DOHH2 (cell line): ENCODE data around the gene PGBD5.

Source experiments
- H3F3A ChIP-seq: fragments of 200-600 bp; sonication (generic), shearing (Covaris generic); 2 replicates; pipeline ENCODE4 v1.6.0; 2016; ENCODE audit warnings: antibody characterized with exemption, mild to moderate bottlenecking; ENCODE audit not compliant: control insufficient read depth, insufficient read depth
- H3K27ac ChIP-seq: fragments of 200-600 bp; sonication (generic); 2 replicates; pipeline ENCODE4 v1.5.1; 2014; ENCODE audit warnings: low read depth, mild to moderate bottlenecking, low read length, moderate library complexity
- H3K27me3 ChIP-seq: fragments of 200-600 bp; sonication (generic); 2 replicates; pipeline ENCODE4 v1.6.1; 2014; ENCODE audit warnings: mild to moderate bottlenecking, low read length, mixed read lengths; ENCODE audit not compliant: control insufficient read depth
- H3K36me3 ChIP-seq: fragments of 200-600 bp; sonication (generic); 2 replicates; pipeline ENCODE4 v1.6.1; 2014; ENCODE audit warnings: mild to moderate bottlenecking, low read length, moderate library complexity, mixed read lengths; ENCODE audit not compliant: control insufficient read depth
- H3K4me1 ChIP-seq: fragments of 200-600 bp; sonication (generic); 2 replicates; pipeline ENCODE4 v1.6.1; 2014; ENCODE audit warnings: mild to moderate bottlenecking, low read length, mixed read lengths; ENCODE audit not compliant: control insufficient read depth
- H3K4me2 ChIP-seq: fragments of 200-600 bp; sonication (generic); 2 replicates; pipeline ENCODE4 v1.6.0; 2014; ENCODE audit warnings: mild to moderate bottlenecking, low read length, moderate library complexity
- H3K4me3 ChIP-seq: fragments of 200-600 bp; sonication (generic); 2 replicates; pipeline ENCODE4 v1.5.1; 2014; ENCODE audit warnings: mild to moderate bottlenecking, low read length, mixed read lengths
- H3K79me2 ChIP-seq: fragments of 200-600 bp; sonication (generic); 2 replicates; pipeline ENCODE4 v1.6.1; 2014; ENCODE audit warnings: mild to moderate bottlenecking, low read length, mixed read lengths; ENCODE audit not compliant: control insufficient read depth
- H3K9me2 ChIP-seq: fragments of 200-600 bp; sonication (generic); replicated peaks from 2 replicates; pipeline ENCODE4 v1.6.1; 2014; ENCODE audit warnings: mild to moderate bottlenecking, low read length, mixed read lengths; ENCODE audit not compliant: control insufficient read depth
- H3K9me3 ChIP-seq: fragments of 200-600 bp; sonication (generic); 2 replicates; pipeline ENCODE4 v1.6.1; 2014; ENCODE audit warnings: antibody characterized with exemption, low read length, mixed read lengths; ENCODE audit not compliant: control insufficient read depth, insufficient read depth
- H4K20me1 ChIP-seq: fragments of 200-600 bp; sonication (generic); 2 replicates; pipeline ENCODE4 v1.6.0; 2014; ENCODE audit warnings: low read depth, mild to moderate bottlenecking, antibody characterized with exemption, low read length, moderate library complexity; ENCODE audit not compliant: control insufficient read depth, insufficient read depth
- EZH2phosphoT487 ChIP-seq: fragments of 200-600 bp; sonication (generic); IDR thresholded peaks from 2 replicates; pipeline ENCODE4 v1.6.1; 2017; ENCODE audit warnings: borderline replicate concordance, mild to moderate bottlenecking, antibody characterized with exemption, low read length, moderate library complexity, mixed read lengths
- TF ChIP-seq, protein P1 (sequence below): fragments of 200-600 bp; sonication (generic); IDR thresholded peaks from one replicate; pipeline ENCODE4 v1.5.1; 2014; ENCODE audit warnings: antibody characterized with exemption, mild to moderate bottlenecking, low read depth, low read length; ENCODE audit not compliant: poor library complexity, severe bottlenecking

Gene PGBD5

DNA sequence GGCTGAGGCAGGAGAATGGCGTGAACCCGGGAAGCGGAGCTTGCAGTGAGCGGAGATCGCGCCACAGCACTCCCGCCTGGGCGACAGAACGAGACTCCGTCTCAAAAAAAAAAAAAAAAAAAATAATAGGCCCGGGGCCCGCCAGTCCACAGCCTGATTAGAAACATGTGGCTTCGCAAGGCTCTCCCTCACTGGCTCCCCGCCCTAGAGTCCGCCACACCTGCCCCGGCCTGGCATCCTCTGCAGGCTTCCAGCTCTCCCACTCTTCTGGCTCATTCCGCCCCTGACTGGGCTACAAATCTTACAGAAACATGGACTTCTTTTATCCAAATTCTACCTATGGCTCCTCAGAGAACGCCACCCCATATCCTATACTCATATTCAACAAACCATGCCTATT, 32.4 kb downstream of the PGBD5 start:
- no peaks in the 10 kb centered on the region for H3K9me3 ChIP-seq
- no peaks in the 10 kb centered on the region for H3K79me2 ChIP-seq
- no peaks in the 10 kb centered on the region for H3K27me3 ChIP-seq
- H3K27ac ChIP-seq: no peak overlapping the region
- H4K20me1 ChIP-seq: no peaks in the 10 kb centered on the region
- H3K4me3 ChIP-seq: no peak overlapping the region
- H3F3A ChIP-seq: no peaks in the 10 kb centered on the region
- TF ChIP-seq EZH2phosphoT487: no peak
- TF ChIP-seq, protein P1, sequence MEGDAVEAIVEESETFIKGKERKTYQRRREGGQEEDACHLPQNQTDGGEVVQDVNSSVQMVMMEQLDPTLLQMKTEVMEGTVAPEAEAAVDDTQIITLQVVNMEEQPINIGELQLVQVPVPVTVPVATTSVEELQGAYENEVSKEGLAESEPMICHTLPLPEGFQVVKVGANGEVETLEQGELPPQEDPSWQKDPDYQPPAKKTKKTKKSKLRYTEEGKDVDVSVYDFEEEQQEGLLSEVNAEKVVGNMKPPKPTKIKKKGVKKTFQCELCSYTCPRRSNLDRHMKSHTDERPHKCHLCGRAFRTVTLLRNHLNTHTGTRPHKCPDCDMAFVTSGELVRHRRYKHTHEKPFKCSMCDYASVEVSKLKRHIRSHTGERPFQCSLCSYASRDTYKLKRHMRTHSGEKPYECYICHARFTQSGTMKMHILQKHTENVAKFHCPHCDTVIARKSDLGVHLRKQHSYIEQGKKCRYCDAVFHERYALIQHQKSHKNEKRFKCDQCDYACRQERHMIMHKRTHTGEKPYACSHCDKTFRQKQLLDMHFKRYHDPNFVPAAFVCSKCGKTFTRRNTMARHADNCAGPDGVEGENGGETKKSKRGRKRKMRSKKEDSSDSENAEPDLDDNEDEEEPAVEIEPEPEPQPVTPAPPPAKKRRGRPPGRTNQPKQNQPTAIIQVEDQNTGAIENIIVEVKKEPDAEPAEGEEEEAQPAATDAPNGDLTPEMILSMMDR: no peak
- H3K4me2 ChIP-seq: no peak overlapping the region
- no peaks in the 10 kb centered on the region for H3K36me3 ChIP-seq
- no peaks in the 10 kb centered on the region for H3K9me2 ChIP-seq
- no peaks in the 10 kb centered on the region for H3K4me1 ChIP-seq

DNA sequence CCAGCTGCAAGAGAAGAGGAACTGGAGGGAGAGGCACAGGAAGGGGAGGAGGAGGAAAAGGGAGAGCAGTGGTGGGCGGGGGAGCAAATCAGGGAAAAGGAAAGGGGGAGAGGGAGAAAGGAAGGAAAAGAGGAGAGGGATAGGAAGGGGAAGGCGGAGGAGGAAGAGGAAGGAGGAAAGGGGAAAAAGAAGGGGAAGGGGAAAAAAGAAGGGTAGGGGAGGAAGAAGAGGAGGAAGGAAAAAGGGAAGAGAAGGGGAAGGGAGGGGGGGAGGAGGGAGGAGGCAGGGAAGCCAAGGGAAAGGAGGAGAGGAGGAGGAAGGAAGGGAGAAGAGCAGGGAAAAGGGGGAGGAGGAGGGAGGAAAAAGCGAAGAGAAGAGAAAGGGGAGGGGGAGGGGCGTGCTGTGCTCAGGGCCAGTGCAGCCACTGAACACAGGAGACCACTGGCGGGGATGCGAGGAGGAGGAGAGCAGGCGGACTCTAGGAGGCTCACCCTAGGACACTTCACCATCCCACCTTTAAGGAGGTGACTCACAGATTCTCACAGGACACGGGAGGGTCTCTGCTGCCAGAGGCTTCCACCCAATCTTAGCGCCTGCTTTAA, 33.1 kb downstream of the PGBD5 start:
- TF ChIP-seq, protein P1: no peak
- no peak for TF ChIP-seq EZH2phosphoT487
- Histone ChIP-seq H3K36me3 (no peaks in the 10 kb centered on the region), H3K4me2 (no peak overlapping the region), H3K79me2 (no peaks in the 10 kb centered on the region), H3K4me3 (no peak overlapping the region), H3K4me1 (no peaks in the 10 kb centered on the region), H3K9me3 (no peaks in the 10 kb centered on the region), H3K27ac (no peak overlapping the region), H3F3A (no peaks in the 10 kb centered on the region), H4K20me1 (no peaks in the 10 kb centered on the region), H3K27me3 (no peaks in the 10 kb centered on the region), H3K9me2 (no peaks in the 10 kb centered on the region)

DNA sequence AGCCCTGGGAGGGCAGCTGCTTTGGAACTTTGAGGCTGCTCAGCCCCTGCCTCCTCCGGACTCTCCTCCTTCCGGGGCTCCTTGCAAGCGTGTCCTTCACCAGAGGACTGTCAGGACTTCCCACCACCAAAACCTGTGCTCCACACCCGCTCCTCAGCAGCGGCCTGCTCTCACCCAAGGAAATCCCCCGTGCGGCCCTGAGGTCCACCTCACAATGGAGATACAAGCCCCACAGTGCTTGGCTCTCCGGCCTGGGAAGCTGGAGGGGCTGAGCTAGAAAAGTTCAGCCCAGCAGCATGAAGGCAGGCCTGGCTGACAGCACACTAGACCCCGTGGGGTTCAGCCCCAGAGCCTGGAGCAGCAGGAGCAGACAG, 33.6 kb downstream of the PGBD5 start:
- Histone ChIP-seq H3F3A (no peaks in the 10 kb centered on the region), H3K27me3 (no peaks in the 10 kb centered on the region), H3K4me1 (no peaks in the 10 kb centered on the region), H3K79me2 (no peaks in the 10 kb centered on the region), H3K36me3 (no peaks in the 10 kb centered on the region), H4K20me1 (no peaks in the 10 kb centered on the region), H3K4me2 (no peak overlapping the region), H3K4me3 (no peak overlapping the region), H3K9me2 (no peaks in the 10 kb centered on the region), H3K27ac (no peak overlapping the region), H3K9me3 (no peaks in the 10 kb centered on the region)
- TF ChIP-seq EZH2phosphoT487: no peak
- TF ChIP-seq, protein P1: no peak
